Measurements from ENCODE around the gene ABCB9. TPM values are rescaled to one million over a fixed set of nuclear protein-coding genes. Genes with fewer than 3 reads are reported as not detected.

The ABCB9 gene
- total and polyA plus RNA-seq, 2 of the 8 experiments (the other 6 are each of a cell fraction or from before 2014, with no cell fraction given) = 3.8 to 8.0 TPM

DNA sequence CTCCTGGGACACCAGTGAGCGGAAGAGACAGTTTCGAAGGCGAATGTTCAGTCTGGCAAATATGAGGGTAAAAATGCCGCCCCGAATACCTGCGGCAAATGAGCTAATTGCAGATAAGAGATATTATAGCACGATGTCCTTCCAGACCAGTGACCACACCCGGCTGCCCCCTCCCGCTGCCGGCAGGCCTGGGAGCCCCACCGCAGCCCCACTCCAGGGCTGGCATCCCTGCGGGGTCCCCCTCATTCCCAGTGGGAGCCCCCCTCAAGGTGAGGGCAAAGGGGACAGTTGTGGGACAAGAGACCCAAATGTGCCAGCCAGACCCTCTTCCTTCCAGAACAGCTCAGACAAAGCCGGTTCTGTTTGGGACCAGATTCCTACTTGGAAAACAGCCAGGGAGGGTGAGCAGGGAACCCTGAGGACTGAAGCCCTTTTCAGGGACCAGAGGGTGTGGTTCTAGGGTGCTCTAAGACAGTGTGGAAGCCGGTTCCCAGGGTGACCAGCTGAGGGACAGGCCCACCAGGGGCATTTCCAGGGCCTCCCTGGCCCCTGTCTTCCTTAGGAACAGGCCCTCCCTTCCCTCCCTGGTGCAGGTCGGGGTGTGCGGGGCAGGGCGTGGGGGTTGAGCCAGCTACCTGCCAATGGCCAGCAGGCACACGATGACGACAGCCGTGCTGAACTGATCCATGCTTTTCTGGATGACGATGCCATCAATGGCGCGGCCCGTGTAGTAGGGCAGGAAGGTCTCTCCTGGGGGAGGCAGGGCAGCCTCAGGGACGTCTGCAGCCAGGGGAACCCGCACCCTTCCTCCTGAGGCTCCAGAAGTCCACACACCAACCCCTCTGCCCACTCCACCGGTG, 16.2 kb downstream of the ABCB9 start:
- no peaks in the 10 kb centered on the region for H3K9me3 ChIP-seq (ENCODE audit: insufficient read depth in 2 of 2, low read depth in 1 of 2, low read length in 1 of 2)
- H2AK5ac ChIP-seq (ENCODE audit: low read depth, low read length) = no peak overlapping the region
- H3K27ac ChIP-seq (ENCODE audit: low read depth, low read length) = no peak overlapping the region
- H4K5ac ChIP-seq (ENCODE audit: insufficient read length, low read depth, low read length) = no peak overlapping the region
- H4K8ac ChIP-seq (ENCODE audit: extremely low read depth, insufficient read depth, low read length) = no peak overlapping the region
- H4K91ac ChIP-seq (replicated peaks; ENCODE audit: insufficient read length, low read length) = no peak overlapping the region
- no peak overlapping the region for H2BK20ac ChIP-seq (ENCODE audit: low read length)
- no peak overlapping the region for H3K4ac ChIP-seq (replicated peaks; ENCODE audit: insufficient read length, low read depth, low read length)
- no peaks in the 10 kb centered on the region for H3K4me1 ChIP-seq (replicated peaks in 1 of 4; ENCODE audit: control insufficient read depth in 3 of 4, insufficient read depth in 4 of 4, low read length in 3 of 4)
- H3K23me2 ChIP-seq (ENCODE audit: low read depth, low read length) = no peaks in the 10 kb centered on the region
- H4K20me1 ChIP-seq (replicated peaks in 1 of 2; ENCODE audit: control insufficient read depth in 1 of 2, insufficient read depth in 2 of 2, low read length in 2 of 2) = peaks cover 3 to 10% of the 10 kb centered on the region in 2 experiments
- no peaks in the 10 kb centered on the region for H3K79me2 ChIP-seq (ENCODE audit: control insufficient read depth in 1 of 2, insufficient read depth in 2 of 2, low read length in 2 of 2)
- no peak overlapping the region for H3K56ac ChIP-seq (replicated peaks; ENCODE audit: insufficient read length, low read depth, low read length)
- H2BK15ac ChIP-seq (ENCODE audit: low read length) = no peak overlapping the region
- H2AFZ ChIP-seq (ENCODE audit: low read length) = no peak overlapping the region
- no peaks in the 10 kb centered on the region for H3K36me3 ChIP-seq (ENCODE audit: control insufficient read depth in 2 of 4, insufficient read depth in 4 of 4, low read length in 3 of 4)
- WGBS, 2 experiments (ENCODE audit: extremely low coverage in 1 of 2, insufficient coverage in 1 of 2, insufficient read length in 1 of 2, insufficient replicate concordance in 2 of 2, low coverage in 1 of 2, low lambda C conversion rate in 2 of 2, missing lambda C conversion rate in 1 of 2) = 94% methylated on average over 23 of the region's 27 CpGs; no CpG with 5 or more reads in 1 of the 2 experiments
- ChIA-PET POLR2A (ENCODE audit: partially characterized antibody) (interaction anchor here (0.6 to 1.4 kb wide), 4 partner anchors 34 to 88 kb away, joined by 3 to 4 read pairs (median 4); no protein-coding TSS in a partner anchor), CTCF (ENCODE audit: partially characterized antibody) (interaction anchor here (0.6 to 21.5 kb wide), 8 partner anchors 10 to 108 kb away, joined by 3 to 473 read pairs (median 4); no protein-coding TSS in a partner anchor)
- DNase-seq (ENCODE audit: low read depth in 1 of 2, low spot score in 2 of 2) (no peak), FAIRE-seq (no peak)
- no peak overlapping the region for H3K4me2 ChIP-seq (ENCODE audit: insufficient read depth in 1 of 2, low read depth in 2 of 2, low read length in 2 of 2)
- no peak overlapping the region for H2BK5ac ChIP-seq (ENCODE audit: low read depth, low read length)
- no peak overlapping the region for H3K4me3 ChIP-seq (ENCODE audit: extremely low read depth in 1 of 4, insufficient read depth in 2 of 4, low read depth in 3 of 4, low read length in 4 of 4)
- H2BK12ac ChIP-seq (ENCODE audit: low read depth, low read length) = no peak overlapping the region
- no peak overlapping the region for H3K23ac ChIP-seq (ENCODE audit: insufficient read length)
- no peak overlapping the region for H2BK120ac ChIP-seq (replicated peaks; ENCODE audit: low read depth, low read length)
- no peaks in the 10 kb centered on the region for H3K27me3 ChIP-seq (replicated peaks in 1 of 4; ENCODE audit: control insufficient read depth in 3 of 4, extremely low read depth in 1 of 4, insufficient read depth in 3 of 4, low read length in 3 of 4)
- no peak overlapping the region for H3K18ac ChIP-seq (ENCODE audit: extremely low read depth, low read length)
- no peak overlapping the region for H3K14ac ChIP-seq (ENCODE audit: insufficient read length)
- no peaks in the 10 kb centered on the region for H3K79me1 ChIP-seq (ENCODE audit: low read depth, low read length)
- H3K9ac ChIP-seq (replicated peaks in 1 of 4; ENCODE audit: extremely low read depth in 1 of 4, low read depth in 3 of 4, low read length in 3 of 4) = no peak overlapping the region
- TF ChIP-seq SRF (IDR thresholded peaks at IDR 0.05; ENCODE audit: low read depth, low read length) (no peak), ZNF274 (IDR thresholded peaks at IDR 0.05; ENCODE audit: borderline replicate concordance, extremely low read depth, low read length) (no peak), SAP30 (IDR thresholded peaks at IDR 0.05; ENCODE audit: insufficient read depth, insufficient replicate concordance, low read length) (no peak), TAF1 (IDR thresholded peaks at IDR 0.05; ENCODE audit: low read depth, low read length) (no peak), RXRA (IDR thresholded peaks at IDR 0.05; ENCODE audit: insufficient read depth, low read depth, low read length) (no peak), HDAC6 (IDR thresholded peaks at IDR 0.05; ENCODE audit: low read depth, low read length) (no peak), JUND (IDR thresholded peaks at IDR 0.05; ENCODE audit: low read length) (no peak)
- TF ChIP-seq, protein P1, sequence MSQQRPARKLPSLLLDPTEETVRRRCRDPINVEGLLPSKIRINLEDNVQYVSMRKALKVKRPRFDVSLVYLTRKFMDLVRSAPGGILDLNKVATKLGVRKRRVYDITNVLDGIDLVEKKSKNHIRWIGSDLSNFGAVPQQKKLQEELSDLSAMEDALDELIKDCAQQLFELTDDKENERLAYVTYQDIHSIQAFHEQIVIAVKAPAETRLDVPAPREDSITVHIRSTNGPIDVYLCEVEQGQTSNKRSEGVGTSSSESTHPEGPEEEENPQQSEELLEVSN (IDR thresholded peaks at IDR 0.05) = no peak

Measured in H1 (cell line).